HepG2 (cell line): ENCODE data around the gene MAPK10.

Source experiments
- CTCF ChIP-seq: sonication (generic); formaldehyde crosslinking; IDR thresholded peaks from 2 replicates; pipeline ENCODE4 v1.5.0; 2020; ENCODE audit warnings: mild to moderate bottlenecking, missing genetic modification reagents, moderate library complexity
- NFATC3 ChIP-seq: sonication (generic); formaldehyde crosslinking; IDR thresholded peaks from 2 replicates; pipeline ENCODE4 v1.5.1; 2020; ENCODE audit warnings: mild to moderate bottlenecking, missing genetic modification reagents
- PATZ1 ChIP-seq: sonication (generic); formaldehyde crosslinking; IDR thresholded peaks from 2 replicates; pipeline ENCODE4 v1.4.0; 2020; ENCODE audit warnings: missing genetic modification reagents
- SALL2 ChIP-seq: sonication (generic); formaldehyde crosslinking; IDR thresholded peaks from 2 replicates; pipeline ENCODE4 v1.8.1; 2023; ENCODE audit warnings: mild to moderate bottlenecking, missing genetic modification reagents, inconsistent platforms
- SIN3B ChIP-seq: fragments of 150-350 bp; IDR thresholded peaks from 2 replicates; pipeline ENCODE4 v1.6.1; 2014; ENCODE audit warnings: low read length

- no peak for TF ChIP-seq CTCF (CRISPR knock-in tag)
- no peak for TF ChIP-seq PATZ1 (CRISPR knock-in tag)
- TF ChIP-seq SIN3B = no peak
- TF ChIP-seq SALL2 (CRISPR knock-in tag) = no peak
- TF ChIP-seq NFATC3 = no peak
These were observed 110.8 kb downstream of the MAPK10 start for GRCh38 chr4:86249074-86249473.
